ENCODE data around the gene CLDN1.

- no peak for TF ChIP-seq CTCF (IDR thresholded peaks at IDR 0.05; ENCODE audit: low read depth, low read length)
- no peak for TF ChIP-seq MAX (IDR thresholded peaks at IDR 0.05; ENCODE audit: low read depth, low read length)
These were observed 3.7 kb upstream of the CLDN1 start for GRCh38 chr3:190325923-190326322.
